Left ventricle myocardium inferior (tissue), 1 donor: ENCODE data around the gene ALDH1B1. TPM values are rescaled to one million over a fixed set of nuclear protein-coding genes. Genes with fewer than 3 reads are reported as not detected.
A peak's percentile ranks its signal among the peaks of the same experiment; 100 is the strongest.

Source experiments
- DNase-seq: peaks from one replicate; pipeline ENCODE4 v3.0.0-alpha.2; 2020
- H3K27ac ChIP-seq: fragments of 200-600 bp; replicated peaks from 2 replicates; pipeline ENCODE4 v1.8.0; 2021
- H3K27me3 ChIP-seq: fragments of 200-600 bp; 2 replicates; pipeline ENCODE4 v1.8.0; 2021; ENCODE audit warnings: low read depth
- H3K36me3 ChIP-seq: fragments of 200-600 bp; 2 replicates; pipeline ENCODE4 v1.8.0; 2021
- H3K4me1 ChIP-seq: fragments of 200-600 bp; 2 replicates; pipeline ENCODE4 v1.8.0; 2021
- H3K4me3 ChIP-seq: fragments of 200-600 bp; 2 replicates; pipeline ENCODE4 v1.8.0; 2021; ENCODE audit warnings: mild to moderate bottlenecking, moderate library complexity
- H3K9me3 ChIP-seq: fragments of 200-600 bp; replicated peaks from 2 replicates; pipeline ENCODE4 v1.8.0; 2021
- intact Hi-C: fragments of 100-400 bp; cut with micrococcal nuclease; formaldehyde crosslinking; loops from one replicate; pipeline ENCODE4 v1.11.0; 2022
- total RNA-seq: library from RNA; stranded (reverse); fragmentation: NEBNext Ultra II Directional; extraction: Animal tissue kit (Norgen Biotek cat#: 25700); gene quantifications from one replicate; pipeline ENCODE4 v1.2.1, GENCODE V29; 2021
- TF ChIP-seq, protein P1 (sequence below): fragments of 200-600 bp; IDR thresholded peaks from 2 replicates; pipeline ENCODE4 v1.8.0; 2021; ENCODE audit warnings: antibody characterized with exemption, mild to moderate bottlenecking, borderline replicate concordance
- donor health status: DM: no; HTN: yes; CAD: no; lungs with severe emphysema.

Gene ALDH1B1
- total RNA-seq, 1 donor from 2014 or later: 21.6 TPM

GRCh38 chr9:38428062-38428461, 35.6 kb downstream of the ALDH1B1 start:
- Histone ChIP-seq H3K27ac (no peak overlapping the region), H3K4me3 (no peak overlapping the region), H3K4me1 (peaks cover 4% of the 10 kb centered on the region), H3K36me3 (no peaks in the 10 kb centered on the region), H3K9me3 (no peaks in the 10 kb centered on the region), H3K27me3 (peaks cover 86% of the 10 kb centered on the region)
- TF ChIP-seq, protein P1, sequence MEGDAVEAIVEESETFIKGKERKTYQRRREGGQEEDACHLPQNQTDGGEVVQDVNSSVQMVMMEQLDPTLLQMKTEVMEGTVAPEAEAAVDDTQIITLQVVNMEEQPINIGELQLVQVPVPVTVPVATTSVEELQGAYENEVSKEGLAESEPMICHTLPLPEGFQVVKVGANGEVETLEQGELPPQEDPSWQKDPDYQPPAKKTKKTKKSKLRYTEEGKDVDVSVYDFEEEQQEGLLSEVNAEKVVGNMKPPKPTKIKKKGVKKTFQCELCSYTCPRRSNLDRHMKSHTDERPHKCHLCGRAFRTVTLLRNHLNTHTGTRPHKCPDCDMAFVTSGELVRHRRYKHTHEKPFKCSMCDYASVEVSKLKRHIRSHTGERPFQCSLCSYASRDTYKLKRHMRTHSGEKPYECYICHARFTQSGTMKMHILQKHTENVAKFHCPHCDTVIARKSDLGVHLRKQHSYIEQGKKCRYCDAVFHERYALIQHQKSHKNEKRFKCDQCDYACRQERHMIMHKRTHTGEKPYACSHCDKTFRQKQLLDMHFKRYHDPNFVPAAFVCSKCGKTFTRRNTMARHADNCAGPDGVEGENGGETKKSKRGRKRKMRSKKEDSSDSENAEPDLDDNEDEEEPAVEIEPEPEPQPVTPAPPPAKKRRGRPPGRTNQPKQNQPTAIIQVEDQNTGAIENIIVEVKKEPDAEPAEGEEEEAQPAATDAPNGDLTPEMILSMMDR: no peak
- intact Hi-C loops: no loop called here
- no peak for DNase-seq

- Histone ChIP-seq H3K9me3 (no peaks in the 10 kb centered on the region), H3K27ac (no peak overlapping the region), H3K4me3 (no peak overlapping the region), H3K36me3 (no peaks in the 10 kb centered on the region), H3K27me3 (peaks cover 55% of the 10 kb centered on the region), H3K4me1 (no peaks in the 10 kb centered on the region)
- intact Hi-C loops: no loop called here
- TF ChIP-seq, protein P1: no peak
- no peak for DNase-seq
Observed at GRCh38 chr9:38431116-38431515, 38.6 kb downstream of the ALDH1B1 start.

DNA sequence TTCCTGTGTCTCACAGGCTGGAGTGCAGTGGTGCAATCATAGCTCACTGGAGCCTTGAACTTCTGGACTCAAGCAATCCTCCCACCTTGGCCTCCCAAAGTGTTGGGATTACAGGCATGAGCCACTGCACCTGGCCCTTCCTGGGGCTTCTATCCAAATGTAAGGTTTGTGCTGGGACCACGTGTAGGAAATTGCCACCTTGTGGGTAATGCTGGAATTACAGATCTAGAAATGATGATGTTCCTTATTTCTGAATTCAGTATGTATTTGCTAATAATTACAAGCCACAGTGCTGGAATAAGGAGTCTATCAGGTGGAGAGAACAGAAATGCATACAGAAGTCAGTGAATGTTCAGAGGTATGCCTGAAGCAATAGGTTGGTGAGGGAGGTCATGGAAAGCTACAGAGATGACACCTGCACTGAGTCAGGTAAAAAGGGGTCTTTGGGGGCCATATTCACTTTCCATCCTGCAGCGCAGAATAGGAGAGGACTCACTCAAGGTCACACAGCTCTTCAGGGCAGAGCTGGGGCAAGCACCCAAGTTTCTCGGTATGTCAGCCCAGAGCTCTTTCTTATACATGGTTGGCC, 40.5 kb downstream of the ALDH1B1 start:
- Histone ChIP-seq H3K9me3 (no peaks in the 10 kb centered on the region), H3K36me3 (no peaks in the 10 kb centered on the region), H3K4me1 (no peaks in the 10 kb centered on the region), H3K4me3 (no peak overlapping the region), H3K27me3 (peaks cover 45% of the 10 kb centered on the region), H3K27ac (no peak overlapping the region)
- intact Hi-C loops: no loop called here
- TF ChIP-seq, protein P1: peak; percentile 68
- DNase-seq: no peak

GRCh38 chr9:38434365-38434764, 41.9 kb downstream of the ALDH1B1 start:
- Histone ChIP-seq H3K4me1 (no peaks in the 10 kb centered on the region), H3K27ac (no peak overlapping the region), H3K9me3 (no peaks in the 10 kb centered on the region), H3K27me3 (peaks cover 36% of the 10 kb centered on the region), H3K4me3 (no peak overlapping the region), H3K36me3 (no peaks in the 10 kb centered on the region)
- no peak for DNase-seq
- TF ChIP-seq, protein P1: no peak
- intact Hi-C loops: no loop called here

- DNase-seq: no peak
- no peak overlapping the region for H3K4me3 ChIP-seq
- TF ChIP-seq, protein P1: no peak
- H3K27me3 ChIP-seq: peaks cover 36% of the 10 kb centered on the region
- intact Hi-C loops: no loop called here
- no peaks in the 10 kb centered on the region for H3K36me3 ChIP-seq
- no peaks in the 10 kb centered on the region for H3K9me3 ChIP-seq
- H3K4me1 ChIP-seq: no peaks in the 10 kb centered on the region
- no peak overlapping the region for H3K27ac ChIP-seq
Observed at GRCh38 chr9:38434853-38435252, 42.4 kb downstream of the ALDH1B1 start.
